SK-N-SH (cell line): ENCODE data around the gene CCDC15. TPM values are rescaled to one million over a fixed set of nuclear protein-coding genes. Genes with fewer than 3 reads are reported as not detected.

Experiments
- CTCF ChIA-PET: fragments of 300-600, 350-600 bp; formaldehyde crosslinking; extraction: SDS; loops from one replicate; lab custom pipeline; 2021; lab: Yijun Ruan, JAX
- POLR2A ChIA-PET: fragments of 350-600 bp; sonication (Branson Sonifier 250); formaldehyde crosslinking; extraction: SDS; loops from one replicate; lab custom pipeline; 2020; ENCODE audit warnings: antibody characterized with exemption, inconsistent platforms; lab: Yijun Ruan, JAX
- DNase-seq: peaks from one replicate; pipeline ENCODE4 v3.0.0; 2012
- H2AFZ ChIP-seq: fragments of 200-600 bp; sonication (generic); 2 replicates; pipeline ENCODE4 v1.8.1; 2016; ENCODE audit warnings: antibody characterized with exemption, mild to moderate bottlenecking, low read depth
- H3F3A ChIP-seq: fragments of 200-600 bp; sonication (generic); replicated peaks from 2 replicates; pipeline ENCODE3; 2016; ENCODE audit warnings: antibody characterized with exemption, mild to moderate bottlenecking; ENCODE audit not compliant: insufficient read depth
- H3K27ac ChIP-seq, 2 experiments: fragments of 200-500 bp in 1 of 2; fragments of 200-600 bp in 1 of 2; sonication (Bioruptor generic) in 1 of 2; sonication (generic), shearing (Covaris generic) in 1 of 2; 2 replicates each; pipeline versions ENCODE4 v1.5.1 to v1.6.1; 2014 to 2016; ENCODE audit warnings: low read depth in 2 of 2, inconsistent platforms in 1 of 2, low read length in 1 of 2, mild to moderate bottlenecking in 1 of 2, mixed read lengths in 1 of 2
- H3K27me3 ChIP-seq: fragments of 200-600 bp; sonication (generic), shearing (Covaris generic); 2 replicates; pipeline ENCODE4 v1.6.1; 2016; ENCODE audit warnings: mixed run types; ENCODE audit not compliant: insufficient read depth
- H3K36me3 ChIP-seq, 2 experiments: fragments of 200-500 bp in 1 of 2; fragments of 200-600 bp in 1 of 2; sonication (Bioruptor generic) in 1 of 2; sonication (generic) in 1 of 2; replicated peaks in 1 of 2; 2 replicates each; pipeline versions ENCODE3 to v1.5.1; 2014 to 2016; ENCODE audit warnings: low read length in 1 of 2, mild to moderate bottlenecking in 1 of 2; ENCODE audit not compliant: insufficient read depth in 2 of 2, control insufficient read depth in 1 of 2
- H3K4me1 ChIP-seq, 2 experiments: fragments of 200-500 bp in 1 of 2; fragments of 200-600 bp in 1 of 2; sonication (Bioruptor generic) in 1 of 2; sonication (generic), shearing (Covaris generic) in 1 of 2; 2 replicates each; pipeline versions ENCODE4 v1.5.1 to v1.6.1; 2014 to 2016; ENCODE audit warnings: low read depth in 1 of 2, low read length in 1 of 2, mixed run types in 1 of 2; ENCODE audit not compliant: insufficient read depth in 2 of 2, control insufficient read depth in 1 of 2
- H3K4me2 ChIP-seq: fragments of 200-600 bp; sonication (generic), shearing (Covaris generic); 2 replicates; pipeline ENCODE4 v1.6.1; 2017; ENCODE audit warnings: mixed run types
- H3K4me3 ChIP-seq, 2 experiments: fragments of 200-500 bp in 1 of 2; fragments of 200-600 bp in 1 of 2; sonication (Bioruptor generic) in 1 of 2; sonication (generic), shearing (Covaris generic) in 1 of 2; 2 replicates each; pipeline versions ENCODE4 v1.5.1 to v1.8.1; 2014 to 2016; ENCODE audit warnings: low read depth in 2 of 2, inconsistent platforms in 1 of 2, low read length in 1 of 2, mild to moderate bottlenecking in 1 of 2, mixed read lengths in 1 of 2, moderate library complexity in 1 of 2
- H3K79me2 ChIP-seq: fragments of 200-600 bp; sonication (generic); 2 replicates; pipeline ENCODE4 v1.8.1; 2017; ENCODE audit warnings: mild to moderate bottlenecking; ENCODE audit not compliant: insufficient read depth
- H3K9ac ChIP-seq: fragments of 200-600 bp; sonication (generic); 2 replicates; pipeline ENCODE4 v1.6.1; 2017; ENCODE audit warnings: mixed run types
- H3K9me2 ChIP-seq: fragments of 200-600 bp; sonication (generic); 2 replicates; pipeline ENCODE4 v1.6.1; 2017; ENCODE audit warnings: mixed run types
- H3K9me3 ChIP-seq: fragments of 200-600 bp; sonication (generic); 2 replicates; pipeline ENCODE4 v1.6.1; 2017; ENCODE audit warnings: mixed run types, mild to moderate bottlenecking, moderate library complexity
- H4K20me1 ChIP-seq: fragments of 200-600 bp; sonication (generic); 2 replicates; pipeline ENCODE4 v1.6.1; 2017; ENCODE audit warnings: mild to moderate bottlenecking, mixed run types; ENCODE audit not compliant: insufficient read depth
- CTCF ChIP-seq: fragments of 200-600 bp; sonication (generic); IDR thresholded peaks from 2 replicates; pipeline ENCODE4 v1.6.1; 2017; ENCODE audit warnings: antibody characterized with exemption, mild to moderate bottlenecking, moderate library complexity
- ELF1 ChIP-seq: IDR thresholded peaks from 2 replicates; pipeline ENCODE4 v1.4.0; 2012
- FOSL2 ChIP-seq: IDR thresholded peaks from 2 replicates; pipeline ENCODE4 v1.4.0; 2012; ENCODE audit warnings: low read depth, mild to moderate bottlenecking, moderate library complexity, borderline replicate concordance
- FOXJ3 ChIP-seq: sonication (generic); formaldehyde crosslinking; IDR thresholded peaks from 2 replicates; pipeline ENCODE4 v1.5.1; 2020; ENCODE audit warnings: mild to moderate bottlenecking, missing genetic modification reagents
- GABPA ChIP-seq: IDR thresholded peaks from 2 replicates; pipeline ENCODE4 v1.4.0; 2012; ENCODE audit warnings: low read depth, mild to moderate bottlenecking
- GATA2 ChIP-seq: sonication (generic); formaldehyde crosslinking; IDR thresholded peaks from 2 replicates; pipeline ENCODE4 v1.5.0; 2020; ENCODE audit warnings: mild to moderate bottlenecking, missing genetic modification reagents
- JUND ChIP-seq: IDR thresholded peaks from 2 replicates; pipeline ENCODE4 v1.4.0; 2012
- MAX ChIP-seq: IDR thresholded peaks from 2 replicates; pipeline ENCODE4 v1.4.0; 2012; ENCODE audit warnings: low read depth
- POLR2AphosphoS5 ChIP-seq: IDR thresholded peaks from 2 replicates; pipeline ENCODE4 v1.6.1; 2012; ENCODE audit warnings: low read depth, low read length
- RAD21 ChIP-seq: IDR thresholded peaks from 2 replicates; pipeline ENCODE4 v1.6.1; 2012; ENCODE audit warnings: mild to moderate bottlenecking, low read length
- REST ChIP-seq: IDR thresholded peaks from 2 replicates; pipeline ENCODE4 v1.6.1; 2012; ENCODE audit warnings: mild to moderate bottlenecking, low read depth, low read length, moderate library complexity
- RFX5 ChIP-seq: IDR thresholded peaks from 2 replicates; pipeline ENCODE4 v1.6.1; 2012; ENCODE audit warnings: mild to moderate bottlenecking, improper control_type of control experiment, low read length
- SIN3A ChIP-seq: IDR thresholded peaks from 2 replicates; pipeline ENCODE4 v1.6.1; 2012; ENCODE audit warnings: low read depth, mild to moderate bottlenecking, low read length, moderate library complexity, borderline replicate concordance
- SMC3 ChIP-seq: IDR thresholded peaks from 2 replicates; pipeline ENCODE4 v1.6.1; 2012; ENCODE audit warnings: low read depth, low read length, improper control_type of control experiment
- TEAD4 ChIP-seq: IDR thresholded peaks from 2 replicates; pipeline ENCODE4 v1.4.0; 2012; ENCODE audit warnings: mild to moderate bottlenecking, borderline replicate concordance; ENCODE audit not compliant: insufficient read depth
- USF1 ChIP-seq: IDR thresholded peaks from 2 replicates; pipeline ENCODE4 v1.4.0; 2012; ENCODE audit warnings: low read depth, borderline replicate concordance
- USF2 ChIP-seq: fragments of 150-350 bp; IDR thresholded peaks from 2 replicates; pipeline ENCODE4 v1.6.1; 2017; ENCODE audit warnings: antibody characterized with exemption, low read length, low read depth, borderline replicate concordance
- YY1 ChIP-seq: IDR thresholded peaks from 2 replicates; pipeline ENCODE4 v1.4.0; 2012; ENCODE audit warnings: low read depth, mild to moderate bottlenecking
- ZBTB33 ChIP-seq: IDR thresholded peaks from 2 replicates; pipeline ENCODE4 v1.4.0; 2012; ENCODE audit warnings: low read depth, borderline replicate concordance
- WGBS: methylation state at CpG from one replicate; pipeline ENCODE4 v1.1.6; 2017; ENCODE audit warnings: low lambda C conversion rate; 5-methylcytosine and 5-hydroxymethylcytosine counted together
- polyA plus RNA-seq, 3 experiments: library from polyadenylated mRNA; depleted of rRNA; stranded (reverse); fragments of >200 nt; gene quantifications; 2 replicates each; pipeline ENCODE4 v1.2.3, GENCODE V29; 2012

CCDC15 gene
- polyA plus RNA-seq, 1 of the 3 experiments (the other 2 are of a cell fraction), result 0.69 TPM

GRCh38 chr11:124915541-124916369, 38.2 kb upstream of the CCDC15 start:
- CTCF ChIA-PET, result no interaction called here
- no peaks in the 10 kb centered on the region for H4K20me1 ChIP-seq
- no peaks in the 10 kb centered on the region for H3K9me3 ChIP-seq
- peak; percentile 15; the same call in 1 of the 2 replicates for TF ChIP-seq FOSL2
- TF ChIP-seq TEAD4, result no peak
- TF ChIP-seq GATA2 (CRISPR knock-in tag), result no peak
- no peak overlapping the region for H3K9ac ChIP-seq
- no peak overlapping the region for H3K4me2 ChIP-seq
- WGBS, result 52% methylated on average over 3 of the region's 3 CpGs
- DNase-seq, result no peak
- H3K36me3 ChIP-seq, result no peaks in the 10 kb centered on the region
- H3F3A ChIP-seq, result peaks cover 3% of the 10 kb centered on the region
- H3K79me2 ChIP-seq, result no peaks in the 10 kb centered on the region
- H3K4me1 ChIP-seq, result peaks cover 0 to 2% of the 10 kb centered on the region in 2 experiments; a peak in 1 of 4 replicates
- POLR2A ChIA-PET, result no interaction called here
- no peak overlapping the region for H2AFZ ChIP-seq
- H3K27ac ChIP-seq, result no peak overlapping the region
- H3K4me3 ChIP-seq, result no peak overlapping the region
- H3K9me2 ChIP-seq, result no peaks in the 10 kb centered on the region
- no peaks in the 10 kb centered on the region for H3K27me3 ChIP-seq

GRCh38 chr11:124916370-124916710, 37.7 kb upstream of the CCDC15 start:
- no peaks in the 10 kb centered on the region for H3K9me3 ChIP-seq
- no peaks in the 10 kb centered on the region for H3K36me3 ChIP-seq
- no peak overlapping the region for H3K9ac ChIP-seq
- no peak overlapping the region for H3K4me3 ChIP-seq
- no peak overlapping the region for H3K4me2 ChIP-seq
- H3K4me1 ChIP-seq, result peaks cover 0 to 3% of the 10 kb centered on the region in 2 experiments; a peak in 1 of 4 replicates
- no peaks in the 10 kb centered on the region for H3K27me3 ChIP-seq
- no peaks in the 10 kb centered on the region for H3K9me2 ChIP-seq
- no peaks in the 10 kb centered on the region for H3K79me2 ChIP-seq
- POLR2A ChIA-PET, result no interaction called here
- H4K20me1 ChIP-seq, result no peaks in the 10 kb centered on the region
- no peak overlapping the region for H3K27ac ChIP-seq
- peaks cover 3% of the 10 kb centered on the region for H3F3A ChIP-seq
- DNase-seq, result no peak
- CTCF ChIA-PET, result no interaction called here
- H2AFZ ChIP-seq, result no peak overlapping the region
- TF ChIP-seq YY1 (no peak), POLR2AphosphoS5 (no peak), SIN3A (no peak), FOXJ3 (CRISPR knock-in tag) (no peak), MAX (no peak), JUND (no peak), ELF1 (no peak), RAD21 (no peak), USF2 (no peak), REST (no peak), GATA2 (CRISPR knock-in tag) (no peak), RFX5 (no peak), CTCF (no peak), SMC3 (no peak), ZBTB33 (no peak), GABPA (no peak), USF1 (no peak)
